GM18499 (cell line): ENCODE measurements around the gene ZG16.
"Not testable (repeated sequence)": the region's sequence is repeated elsewhere in the genome, so short reads cannot be mapped to it uniquely, and the experiment has no call there.

Experiments
- ATAC-seq: cut with Tn5 transposase; IDR thresholded peaks from one replicate; pipeline ENCODE4 v1.9.1; 2021; ENCODE audit warnings: moderate number of reproducible peaks; ENCODE audit not compliant: insufficient read depth, unreplicated experiment

ZG16 gene

GRCh38 chr16:29783094-29783953, 5.3 kb downstream of the ZG16 start:
- not testable (repeated sequence) for ATAC-seq

DNA sequence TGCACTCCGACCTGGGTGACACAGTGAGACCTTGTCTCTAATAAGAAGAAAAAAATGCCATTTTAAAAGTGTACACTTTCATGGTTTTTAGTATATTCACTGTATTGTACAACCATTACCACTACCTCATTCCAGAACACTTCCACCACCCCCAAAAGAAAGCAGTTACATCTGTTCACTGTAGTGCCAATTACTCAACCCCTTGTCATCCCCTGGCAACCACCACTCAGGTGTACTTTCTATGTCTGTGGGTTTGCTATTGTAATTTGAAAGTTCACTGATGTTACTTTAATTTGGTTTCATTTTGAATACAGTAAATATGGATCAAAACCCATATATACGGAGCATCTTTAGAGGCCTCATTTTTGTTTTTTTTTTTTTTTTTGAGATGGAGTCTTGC, 6.1 kb downstream of the ZG16 start:
- no peak for ATAC-seq

DNA sequence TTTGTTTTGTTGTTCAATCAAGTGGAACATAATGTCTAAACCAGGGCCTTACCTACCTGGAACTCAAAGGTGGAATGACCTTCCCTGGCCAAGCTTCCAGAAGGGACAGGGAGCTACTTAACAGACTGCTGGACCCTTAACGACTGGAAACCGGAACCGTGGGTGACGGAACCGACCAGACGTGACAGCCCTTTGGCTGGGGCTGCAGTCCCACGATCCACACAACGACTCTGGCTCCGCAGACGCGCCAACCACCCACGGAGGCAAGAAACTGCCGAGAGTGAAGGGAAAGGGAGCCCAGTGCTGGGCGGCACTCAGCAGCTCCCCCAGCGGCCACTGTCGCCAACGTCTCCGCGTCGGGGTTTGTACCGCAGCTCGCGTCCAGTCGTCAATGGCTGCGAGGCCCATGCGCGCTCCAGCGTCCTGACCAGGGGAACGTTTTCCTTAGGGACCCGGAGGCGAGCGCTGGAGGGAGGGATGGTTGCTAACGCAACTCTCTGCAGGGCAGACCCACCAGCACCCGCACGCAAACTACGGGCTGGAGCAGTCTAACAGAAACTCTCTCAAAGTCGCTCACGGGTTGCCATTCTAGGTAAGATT, 6.9 kb downstream of the ZG16 start:
- no peak for ATAC-seq

GRCh38 chr16:29787155-29787554, 9.1 kb downstream of the ZG16 start:
- ATAC-seq, result not testable (repeated sequence)

DNA sequence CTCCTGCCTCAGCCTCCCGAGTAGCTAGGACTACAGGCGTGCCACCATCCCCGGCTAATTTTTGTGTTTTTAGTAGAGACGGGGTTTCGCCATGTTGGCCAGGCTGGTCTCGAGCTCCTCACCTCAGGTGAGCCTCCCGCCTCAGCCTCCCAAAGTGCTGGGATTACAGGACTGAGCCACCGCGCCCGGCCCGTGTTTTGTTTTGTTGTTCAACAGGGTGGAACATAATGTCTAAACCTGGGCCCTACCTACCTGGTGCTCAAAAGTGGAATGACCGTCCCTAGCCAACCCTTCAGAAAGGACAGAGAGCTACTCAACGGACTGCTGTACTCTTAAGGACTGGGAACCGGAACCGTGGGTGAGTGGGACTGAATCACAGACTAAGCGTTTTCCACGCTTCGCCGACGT, 11.7 kb downstream of the ZG16 start:
- no peak for ATAC-seq

DNA sequence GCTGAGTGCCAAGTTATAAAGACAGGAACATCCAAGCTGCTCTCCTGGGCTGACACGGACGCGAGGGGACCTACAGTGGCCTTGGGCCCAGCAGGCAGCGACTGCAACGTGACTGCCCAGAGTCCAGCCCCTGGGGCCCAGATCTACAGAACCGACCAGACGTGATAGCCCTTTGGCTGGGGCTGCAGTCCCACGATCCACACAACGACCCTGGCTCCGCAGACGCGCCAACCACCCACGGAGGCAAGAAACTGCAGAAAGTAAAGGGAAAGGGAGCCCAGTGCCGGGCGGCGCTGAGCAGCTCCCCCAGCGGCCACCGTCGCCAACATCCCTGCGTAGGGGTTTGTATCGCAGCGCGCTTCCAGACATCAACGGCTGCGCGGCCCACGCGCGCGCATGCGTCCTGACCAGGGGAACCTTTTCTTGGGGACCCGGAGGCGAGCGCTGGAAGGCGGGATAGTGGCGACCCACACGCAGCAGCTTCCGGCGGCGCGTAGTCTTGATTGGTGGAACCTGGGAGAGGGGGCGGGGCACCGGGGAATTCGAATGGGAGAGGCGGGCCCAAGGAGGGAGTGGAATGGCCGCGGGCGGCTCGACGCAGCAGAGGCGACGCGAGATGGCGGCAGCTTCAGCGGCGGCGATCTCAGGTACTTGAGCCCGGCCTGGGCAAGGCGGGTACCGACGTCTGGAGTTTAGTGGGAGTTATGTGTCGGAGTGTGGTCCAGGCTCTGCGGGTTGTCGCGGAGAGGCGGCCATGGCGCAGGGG, 12.3 kb downstream of the ZG16 start, which contains the start of gene KIF22:
KIF22 (plus strand) TSS at position 569 of the 766 bp plus-strand sequence; CDS start at position 578, 9 bp downstream.
- peak; percentile 77 for ATAC-seq

DNA sequence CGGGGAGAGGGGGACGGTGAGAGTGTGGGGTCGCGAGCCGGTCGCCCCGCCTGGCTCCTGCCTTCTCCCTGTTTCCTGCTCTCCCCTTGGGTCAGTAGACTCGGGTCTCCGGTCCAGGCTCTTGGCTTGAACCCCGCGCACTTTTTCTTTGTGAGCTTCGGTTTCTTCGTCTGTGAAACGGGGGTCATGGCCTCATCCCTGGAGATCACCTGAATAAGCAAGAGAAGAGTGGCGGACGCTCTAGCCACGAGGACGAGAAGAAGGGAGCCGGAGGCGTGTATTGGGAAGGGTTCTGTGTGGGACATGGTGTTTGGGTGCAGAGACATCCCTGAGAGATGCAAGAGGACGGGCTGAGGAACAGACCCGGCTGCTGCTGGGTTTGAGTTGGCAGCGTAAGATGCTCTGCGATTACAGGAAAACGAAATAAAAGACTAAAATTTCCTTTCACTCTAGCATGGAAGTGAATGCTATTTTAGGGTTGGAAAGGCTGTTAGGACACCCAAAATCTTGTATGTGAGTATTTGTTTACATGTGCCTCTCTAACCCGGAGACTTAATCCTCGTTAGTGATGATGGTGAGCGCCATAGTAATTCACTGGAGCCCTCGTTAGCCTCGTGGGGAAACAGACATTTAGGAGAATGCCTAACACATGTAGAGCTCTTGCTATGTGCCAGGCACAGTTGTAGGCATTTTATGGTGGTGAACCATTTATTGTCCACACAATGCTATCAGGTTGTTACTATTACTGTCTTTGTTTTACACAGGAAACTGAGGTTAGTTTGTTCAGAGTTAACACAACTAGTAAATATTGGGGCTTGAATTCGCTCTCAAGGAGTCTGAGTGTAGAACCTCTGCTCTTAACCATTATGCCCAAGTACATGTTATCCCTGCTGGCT, 13.1 kb downstream of the ZG16 start:
- no peak for ATAC-seq

DNA sequence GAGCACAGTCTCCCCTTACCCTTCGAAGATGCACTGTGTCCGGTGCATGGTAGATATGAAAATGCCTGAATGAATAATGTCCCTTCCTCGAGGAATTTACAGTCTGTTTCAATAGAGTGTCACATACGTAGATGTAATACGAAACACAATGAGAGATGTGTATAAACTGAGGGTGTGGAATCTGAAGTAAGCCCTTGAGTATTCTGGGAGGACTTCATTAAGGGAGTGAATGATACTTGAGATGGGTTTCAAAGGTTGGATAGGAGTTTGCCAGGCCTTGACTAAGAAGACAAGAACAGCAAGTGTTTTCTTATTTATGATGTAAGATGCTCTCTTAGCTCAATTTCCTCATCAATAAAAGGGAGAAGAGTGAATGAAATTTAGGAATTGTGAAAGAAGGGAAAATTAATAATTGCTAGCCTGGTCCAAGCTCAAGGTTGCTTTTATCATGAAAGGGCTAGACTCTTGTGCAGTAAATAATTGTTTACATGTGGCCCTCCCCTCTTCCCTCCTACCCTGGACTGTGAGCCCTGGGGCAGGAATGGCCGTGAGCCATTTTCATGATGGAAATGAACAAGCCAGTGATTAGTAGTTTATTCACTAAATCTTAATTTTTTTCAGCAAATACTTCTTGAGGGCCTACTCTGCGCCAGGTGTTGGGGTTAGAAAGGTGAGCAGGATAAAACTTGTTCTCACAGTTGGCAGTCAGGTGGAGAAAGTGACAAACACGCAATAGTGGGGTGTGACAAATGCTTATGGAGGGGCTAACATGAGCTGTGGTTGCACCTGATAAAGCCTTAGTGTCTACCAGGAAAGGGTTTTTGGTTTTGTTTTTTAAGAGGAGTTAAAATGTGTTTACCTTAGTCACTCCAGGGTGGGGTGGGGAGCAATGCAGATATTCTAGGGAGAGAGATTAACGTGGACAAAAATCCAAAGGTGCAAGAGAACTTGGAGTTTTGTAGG, 14.1 kb downstream of the ZG16 start:
- no peak for ATAC-seq

- not testable (repeated sequence) for ATAC-seq
Observed at GRCh38 chr16:29793153-29793552, 15.1 kb downstream of the ZG16 start.

- ATAC-seq, result no peak
Observed at GRCh38 chr16:29794231-29794710, 16.2 kb downstream of the ZG16 start.

DNA sequence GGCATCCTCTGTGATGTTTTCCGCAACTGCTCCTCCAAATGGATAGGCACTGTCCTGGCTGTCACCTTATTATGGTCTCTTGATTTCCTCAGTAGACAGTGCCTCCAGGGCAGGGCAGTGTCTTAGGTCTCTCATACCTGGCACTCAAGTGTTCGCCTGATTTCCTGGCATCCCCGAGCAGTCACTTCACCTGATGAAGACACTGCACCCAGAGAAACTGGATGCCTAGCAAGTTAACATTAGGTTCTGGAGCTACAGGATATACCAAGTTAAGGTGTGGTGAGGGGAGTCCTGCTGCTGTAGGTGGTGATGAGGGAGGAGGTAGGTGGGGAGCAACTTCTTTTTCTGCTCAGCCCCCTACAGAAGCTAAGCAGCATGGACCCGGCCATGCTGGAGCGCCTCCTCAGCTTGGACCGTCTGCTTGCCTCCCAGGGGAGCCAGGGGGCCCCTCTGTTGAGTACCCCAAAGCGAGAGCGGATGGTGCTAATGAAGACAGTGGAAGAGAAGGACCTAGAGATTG, 24.4 kb downstream of the ZG16 start:
- ATAC-seq, result no peak

DNA sequence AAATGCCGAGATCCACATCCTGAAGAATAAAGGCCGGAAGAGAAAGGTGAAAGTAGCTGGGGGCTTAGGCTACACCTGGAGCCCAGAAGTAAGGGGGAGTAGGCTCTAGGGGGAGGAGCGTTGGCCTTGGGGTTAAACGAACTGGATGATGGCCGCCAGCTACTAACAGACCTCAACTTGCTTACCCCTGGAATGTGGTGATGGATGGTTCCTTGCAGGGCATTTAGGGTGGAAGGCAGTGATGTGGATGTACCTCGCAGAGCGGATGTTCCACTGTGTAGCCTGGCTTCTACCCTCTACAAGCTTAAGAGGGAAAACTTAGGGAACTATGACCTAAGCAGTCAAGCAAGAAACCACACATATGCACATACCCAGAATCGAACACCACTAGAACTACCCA, 26.0 kb downstream of the ZG16 start:
- ATAC-seq, result no peak

DNA sequence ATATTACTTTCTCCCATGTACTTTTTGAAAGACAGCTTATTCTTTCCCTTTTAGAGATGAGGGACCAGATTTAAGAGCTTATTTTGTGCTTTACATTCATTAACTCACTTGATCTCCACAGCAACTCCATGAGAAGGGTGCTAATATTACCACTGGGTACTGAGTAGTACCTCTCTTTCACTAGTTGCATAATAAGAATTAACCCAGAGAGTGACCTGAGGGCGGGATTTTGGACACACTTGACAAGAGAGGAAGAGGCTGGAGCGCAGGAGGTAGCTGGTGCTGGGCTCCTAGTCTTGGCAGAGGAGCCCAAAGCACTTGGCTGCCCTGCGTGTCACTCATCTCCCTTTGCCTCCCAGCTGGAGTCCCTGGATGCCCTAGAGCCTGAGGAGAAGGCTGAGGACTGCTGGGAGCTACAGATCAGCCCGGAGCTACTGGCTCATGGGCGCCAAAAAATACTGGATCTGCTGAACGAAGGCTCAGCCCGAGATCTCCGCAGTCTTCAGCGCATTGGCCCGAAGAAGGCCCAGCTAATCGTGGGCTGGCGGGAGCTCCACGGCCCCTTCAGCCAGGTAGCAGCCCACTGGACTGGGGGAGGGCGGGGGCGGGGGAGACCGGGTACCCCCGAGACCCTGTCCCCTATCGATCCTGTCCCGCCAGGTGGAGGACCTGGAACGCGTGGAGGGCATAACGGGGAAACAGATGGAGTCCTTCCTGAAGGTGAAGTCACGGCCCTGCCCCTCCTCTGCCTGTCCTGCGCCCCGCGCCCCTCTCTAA, 26.6 kb downstream of the ZG16 start:
- ATAC-seq, result no peak

- peak; percentile 31 for ATAC-seq
Observed at GRCh38 chr16:29805232-29806098, 27.4 kb downstream of the ZG16 start.

DNA sequence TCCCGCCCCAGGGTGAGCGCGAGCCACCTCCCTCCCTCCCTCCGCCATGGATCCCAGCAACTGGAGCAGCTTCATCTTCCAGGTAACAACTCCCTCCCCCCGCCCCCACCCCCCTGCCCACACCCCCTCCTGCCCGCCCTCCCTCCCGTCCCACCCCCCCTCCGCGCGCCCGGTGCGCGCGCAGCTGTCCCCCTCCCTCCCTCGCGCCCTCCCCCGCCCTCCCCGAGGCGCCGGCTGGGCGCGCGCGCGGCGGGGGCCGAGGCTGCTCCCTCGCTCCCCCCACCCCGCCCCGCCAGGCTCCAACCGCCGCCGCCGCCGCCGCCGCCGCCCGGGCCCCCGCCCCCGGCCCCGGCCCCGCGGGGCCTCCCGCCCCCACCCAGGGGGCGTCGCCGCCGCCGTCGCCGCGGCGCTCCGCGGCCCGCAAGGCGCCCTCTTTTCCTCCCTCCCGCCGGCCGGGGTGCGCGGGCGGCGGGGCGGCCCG, 28.1 kb downstream of the ZG16 start, which contains the start of gene MAZ:
MAZ (plus strand) TSS at position 431 of the 481 bp plus-strand sequence. CDS start 173 bp downstream, outside the sequence.
- no peak for ATAC-seq

DNA sequence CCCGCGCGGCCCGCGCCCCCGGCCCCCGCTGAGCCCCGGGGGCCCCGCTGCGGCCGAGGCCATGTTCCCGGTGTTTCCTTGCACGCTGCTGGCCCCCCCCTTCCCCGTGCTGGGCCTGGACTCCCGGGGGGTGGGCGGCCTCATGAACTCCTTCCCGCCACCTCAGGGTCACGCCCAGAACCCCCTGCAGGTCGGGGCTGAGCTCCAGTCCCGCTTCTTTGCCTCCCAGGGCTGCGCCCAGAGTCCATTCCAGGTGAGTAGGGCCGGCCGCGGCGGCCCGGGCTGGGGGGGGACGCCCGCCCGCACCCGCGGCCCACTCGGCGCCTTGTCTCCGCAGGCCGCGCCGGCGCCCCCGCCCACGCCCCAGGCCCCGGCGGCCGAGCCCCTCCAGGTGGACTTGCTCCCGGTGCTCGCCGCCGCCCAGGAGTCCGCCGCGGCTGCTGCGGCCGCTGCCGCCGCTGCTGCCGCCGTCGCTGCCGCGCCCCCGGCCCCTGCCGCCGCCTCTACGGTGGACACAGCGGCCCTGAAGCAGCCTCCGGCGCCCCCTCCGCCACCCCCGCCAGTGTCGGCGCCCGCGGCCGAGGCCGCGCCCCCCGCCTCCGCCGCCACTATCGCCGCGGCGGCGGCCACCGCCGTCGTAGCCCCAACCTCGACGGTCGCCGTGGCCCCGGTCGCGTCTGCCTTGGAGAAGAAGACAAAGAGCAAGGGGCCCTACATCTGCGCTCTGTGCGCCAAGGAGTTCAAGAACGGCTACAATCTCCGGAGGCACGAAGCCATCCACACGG, 28.8 kb downstream of the ZG16 start:
- no peak for ATAC-seq
